Measurements from ENCODE around the gene MAN1A1.

- TF ChIP-seq CTCF (IDR thresholded peaks at IDR 0.05; ENCODE audit: insufficient read depth, low read length, poor library complexity, severe bottlenecking) (no peak), EZH2phosphoT487 (conservative IDR thresholded peaks at IDR 0.05; ENCODE audit: low read length) (no peak)
Observed at GRCh38 chr6:119348748-119349360, 707 bp downstream of the MAN1A1 start.

Measured in SU-DHL-6 (cell line).